B cell (primary cell): ENCODE data around the gene NLRX1. TPM values are rescaled to one million over a fixed set of nuclear protein-coding genes. Genes with fewer than 3 reads are reported as not detected.
A peak's percentile ranks its signal among the peaks of the same experiment; 100 is the strongest.

Experiments
- ATAC-seq: fragments of 200-7000 bp; cut with Tn5 transposase; one replicate; pipeline ENCODE4 v1.10.0; 2021; ENCODE audit warnings: low read depth, mild to moderate bottlenecking, moderate number of reproducible peaks, moderate library complexity
- CTCF ChIA-PET: fragments of 350-600 bp; sonication (Branson Sonifier 250); formaldehyde crosslinking; loops from one replicate; lab custom pipeline; 2021; ENCODE audit warnings: antibody characterized with exemption, inconsistent platforms; lab: Charles Lee
- POLR2A ChIA-PET: fragments of 350-600 bp; sonication (Branson Sonifier 250); formaldehyde crosslinking; loops from one replicate; lab custom pipeline; 2021; ENCODE audit warnings: antibody characterized with exemption; lab: Charles Lee
- DNase-seq: peaks from one replicate; pipeline ENCODE4 v3.0.0; 2013
- H2AFZ ChIP-seq: 2 replicates; pipeline ENCODE4 v1.6.1; 2012; ENCODE audit warnings: mild to moderate bottlenecking, low read depth, low read length; ENCODE audit not compliant: insufficient read depth, poor library complexity, severe bottlenecking
- H3K27ac ChIP-seq, 2 donors: 1 replicate in 1 of 2; 2 replicates in 1 of 2; pipeline ENCODE4 v1.5.1; 2012 to 2013; ENCODE audit warnings: low read length in 2 of 2, mild to moderate bottlenecking in 2 of 2, moderate library complexity in 1 of 2
- H3K27me3 ChIP-seq, 4 experiments: fragments of 200-600 bp in 1 of 4; sonication (generic) in 1 of 4; replicated peaks in 1 of 4; 1 replicate in 2 of 4; 2 replicates in 2 of 4; pipeline versions ENCODE4 v1.6.1 to v1.7.0; 2013 to 2016; ENCODE audit warnings: low read length in 3 of 4, mild to moderate bottlenecking in 2 of 4, mixed read lengths in 1 of 4, moderate library complexity in 1 of 4; ENCODE audit not compliant: insufficient read depth in 4 of 4, control insufficient read depth in 3 of 4; ENCODE audit errors: control extremely low read depth in 1 of 4
- H3K36me3 ChIP-seq, 2 experiments: replicated peaks in 1 of 2; 1 replicate in 1 of 2; 2 replicates in 1 of 2; pipeline versions ENCODE4 v1.6.1 to v1.7.1; 2013; ENCODE audit warnings: low read length in 1 of 2; ENCODE audit not compliant: insufficient read depth in 2 of 2, control insufficient read depth in 1 of 2; ENCODE audit errors: control extremely low read depth in 1 of 2, extremely low read depth in 1 of 2
- H3K4me1 ChIP-seq, 2 donors: fragments of 200-600 bp in 1 of 2; sonication (generic) in 1 of 2; 1 replicate in 1 of 2; 2 replicates in 1 of 2; pipeline versions ENCODE4 v1.5.1 to v1.6.1; 2013 to 2017; ENCODE audit warnings: low read length in 2 of 2; ENCODE audit not compliant: control insufficient read depth in 2 of 2, insufficient read depth in 2 of 2
- H3K4me2 ChIP-seq: replicated peaks from 2 replicates; pipeline ENCODE3; 2012; ENCODE audit warnings: mild to moderate bottlenecking, low read depth, low read length; ENCODE audit not compliant: poor library complexity, severe bottlenecking
- H3K4me3 ChIP-seq, 5 experiments: fragments of 200-600 bp in 1 of 5; sonication (generic) in 1 of 5; 1 replicate in 3 of 5; 2 replicates in 2 of 5; pipeline versions ENCODE4 v1.5.1 to v1.7.0; 2011 to 2016; ENCODE audit warnings: low read length in 4 of 5, mild to moderate bottlenecking in 4 of 5, low read depth in 2 of 5, control low read depth in 1 of 5, moderate library complexity in 1 of 5; ENCODE audit not compliant: insufficient read depth in 1 of 5; ENCODE audit errors: control extremely low read depth in 1 of 5, extremely low read depth in 1 of 5
- H3K79me2 ChIP-seq: fragments of 200-600 bp; sonication (generic); one replicate; pipeline ENCODE4 v1.6.0; 2016; ENCODE audit warnings: low read length; ENCODE audit not compliant: control insufficient read depth, insufficient read depth
- H3K9ac ChIP-seq: fragments of 200-600 bp; sonication (generic); 2 replicates; pipeline ENCODE4 v1.6.1; 2017; ENCODE audit warnings: mild to moderate bottlenecking, low read length, moderate library complexity
- H3K9me3 ChIP-seq, 3 donors: one replicate each; pipeline versions ENCODE4 v1.6.1 to v1.7.1; 2013; ENCODE audit warnings: low read length in 2 of 3; ENCODE audit not compliant: control insufficient read depth in 2 of 3, insufficient read depth in 1 of 3; ENCODE audit errors: control extremely low read depth in 1 of 3
- H4K20me1 ChIP-seq: 2 replicates; pipeline ENCODE4 v1.6.0; 2012; ENCODE audit warnings: mild to moderate bottlenecking, low read length; ENCODE audit not compliant: insufficient read depth, control insufficient read depth, poor library complexity, severe bottlenecking
- H3K27ac Mint-ChIP-seq: one replicate; pipeline ENCODE4 v1.8.0; 2021; ENCODE audit warnings: mixed read lengths
- H3K27me3 Mint-ChIP-seq: one replicate; pipeline ENCODE4 v1.8.0; 2021; ENCODE audit warnings: mixed read lengths
- H3K4me1 Mint-ChIP-seq: one replicate; pipeline ENCODE4 v1.8.0; 2021; ENCODE audit warnings: mixed read lengths
- H3K4me3 Mint-ChIP-seq: one replicate; pipeline ENCODE4 v1.8.0; 2021; ENCODE audit warnings: mixed read lengths
- H3K9me3 Mint-ChIP-seq: one replicate; pipeline ENCODE4 v1.8.0; 2022; ENCODE audit warnings: mixed read lengths; ENCODE audit not compliant: insufficient read depth
- CTCF ChIP-seq: fragments of 200-600 bp; IDR thresholded peaks from one replicate; pipeline ENCODE4 v1.8.0; 2022; ENCODE audit warnings: antibody characterized with exemption, mild to moderate bottlenecking
- EZH2 ChIP-seq: IDR thresholded peaks from 2 replicates; pipeline ENCODE4 v1.6.1; 2012; ENCODE audit warnings: borderline replicate concordance, low read depth, mild to moderate bottlenecking, moderate library complexity, low read length; ENCODE audit not compliant: insufficient read depth, poor library complexity, severe bottlenecking
- WGBS: methylation state at CpG from one replicate; pipeline ENCODE4 v1.1.5; 2013; ENCODE audit warnings: missing lambda C conversion rate; ENCODE audit not compliant: insufficient coverage; 5-methylcytosine and 5-hydroxymethylcytosine counted together
- intact Hi-C: fragments of 100-400 bp; cut with micrococcal nuclease; formaldehyde crosslinking; loops from one replicate; pipeline ENCODE4 v1.10.0; 2022
- polyA plus RNA-seq: library from polyadenylated mRNA; depleted of rRNA; stranded (reverse); fragments of >200 nt; gene quantifications from 2 replicates; pipeline ENCODE4 v1.2.3, GENCODE V29; 2012
- total RNA-seq, 2 donors: library from RNA; stranded (reverse); fragments of 120-200 nt in 1 of 2; gene quantifications; 1 replicate in 1 of 2; 2 replicates in 1 of 2; pipeline versions ENCODE4 v1.2.3 to v1.2.4, GENCODE V29; 2013 to 2022

The NLRX1 gene
- total and polyA plus RNA-seq, 2 donors (not counting 1 experiment from before 2014, with no cell fraction given), result 6.3 to 10.4 TPM

- peak within 1 kb of the TSS; percentile 91 to 97 (median 95) for H3K4me3 ChIP-seq
- peaks cover 15 to 17% of the 10 kb centered on the region in 2 donors for H3K4me1 ChIP-seq
- H3K4me3 Mint-ChIP-seq, result peak within 1 kb of the TSS; percentile 87
- peak within 1 kb of the TSS; percentile 76 for H3K4me2 ChIP-seq
- peak within 1 kb of the TSS; percentile 89 for H3K9ac ChIP-seq
- H3K27me3 ChIP-seq, result no peaks in the 10 kb centered on the region
- peaks cover 10% of the 10 kb centered on the region for H4K20me1 ChIP-seq
- peak; percentile 99 for DNase-seq
- H3K27me3 Mint-ChIP-seq, result no peaks in the 10 kb centered on the region
- H3K27ac ChIP-seq, result peak within 1 kb of the TSS; percentile 72 to 90
- H3K4me1 Mint-ChIP-seq, result peaks cover 26% of the 10 kb centered on the region
- intact Hi-C loops, result loop anchor here (1.0 kb wide), 10 partner anchors 14 to 330 kb away; partner anchors contain the start of genes C2CD2L, DDX6, DPAGT1 and HMBS
- CTCF ChIA-PET, result interaction anchor here (0.5 to 2.1 kb wide), 7 partner anchors 12 to 363 kb away, joined by 3 to 8 read pairs (median 4); partner anchors contain the start of genes CBL and VPS11
- peaks cover 0 to 12% of the 10 kb centered on the region in 2 experiments for H3K36me3 ChIP-seq
- H3K79me2 ChIP-seq, result peaks cover 45% of the 10 kb centered on the region
- TF ChIP-seq EZH2, result no peak
- no peak for TF ChIP-seq CTCF
- POLR2A ChIA-PET, result interaction anchor here (0.5 to 1.9 kb wide), 10 partner anchors 9 to 229 kb away, joined by 3 to 11 read pairs (median 6); partner anchors contain the start of genes C2CD2L, DPAGT1 and NLRX1
- WGBS, result under 1% methylated on average over 52 of the region's 54 CpGs
- peak within 1 kb of the TSS; percentile 97 for H2AFZ ChIP-seq
- no peaks in the 10 kb centered on the region for H3K9me3 Mint-ChIP-seq
- H3K27ac Mint-ChIP-seq, result peak within 1 kb of the TSS; percentile 90
- no peaks in the 10 kb centered on the region for H3K9me3 ChIP-seq
- peak; percentile 98 for ATAC-seq
Observed at GRCh38 chr11:119121008-119121810, 47.3 kb upstream of the NLRX1 start, which contains the start of gene HINFP. Gene HINFP (plus strand): TSS chr11:119121580. CDS start chr11:119126945, 5,365 bp downstream.
